Prostate gland (tissue), 2 donors: ENCODE data around the gene CLEC12A. TPM values are rescaled to one million over a fixed set of nuclear protein-coding genes. Genes with fewer than 3 reads are reported as not detected.
"Not testable (repeated sequence)": the region's sequence is repeated elsewhere in the genome, so short reads cannot be mapped to it uniquely, and the experiment has no call there.

Source experiments
- DNase-seq: peaks from one replicate; pipeline ENCODE4 v3.0.0-alpha.2; 2019; ENCODE audit warnings: low spot score
- H3K27ac ChIP-seq, 2 donors: fragments of 200-600 bp; sonication (generic); 2 replicates each; pipeline ENCODE4 v1.5.1; 2017 to 2019
- H3K27me3 ChIP-seq: fragments of 200-600 bp; sonication (generic); replicated peaks from 2 replicates; pipeline ENCODE4 v1.5.1; 2019; ENCODE audit not compliant: insufficient read depth
- H3K36me3 ChIP-seq, 2 donors: fragments of 200-600 bp; sonication (generic); 1 replicate in 1 of 2; 2 replicates in 1 of 2; pipeline versions ENCODE4 v1.5.1 to v1.8.1; 2017 to 2019
- H3K4me1 ChIP-seq: fragments of 200-600 bp; sonication (generic); replicated peaks from 2 replicates; pipeline ENCODE4 v1.5.1; 2019
- H3K4me3 ChIP-seq, 2 donors: fragments of 200-600 bp; sonication (generic); 2 replicates each; pipeline ENCODE4 v1.5.1; 2017 to 2019
- H3K9me3 ChIP-seq: fragments of 200-600 bp; sonication (generic); 2 replicates; pipeline ENCODE4 v1.5.1; 2017
- CTCF ChIP-seq, 4 experiments: fragments of 200-600 bp in 2 of 4; fragments of 450-650 bp in 2 of 4; sonication (generic) in 2 of 4; IDR thresholded peaks; 1 replicate in 3 of 4; 2 replicates in 1 of 4; pipeline ENCODE4 v1.5.1; 2016 to 2019; ENCODE audit warnings: antibody characterized with exemption in 4 of 4, mild to moderate bottlenecking in 2 of 4, moderate library complexity in 2 of 4
- POLR2A ChIP-seq: fragments of 450-650 bp; IDR thresholded peaks from one replicate; pipeline ENCODE4 v1.6.1; 2016; ENCODE audit warnings: antibody characterized with exemption, mild to moderate bottlenecking
- POLR2AphosphoS5 ChIP-seq: sonication (generic); formaldehyde crosslinking; IDR thresholded peaks from one replicate; pipeline ENCODE4 v1.6.1; 2017; ENCODE audit warnings: antibody characterized with exemption
- WGBS: methylation state at CpG from one replicate; pipeline ENCODE4 v1.1.5; 2018; 5-methylcytosine and 5-hydroxymethylcytosine counted together
- intact Hi-C: fragments of 100-400 bp; cut with DNase I; formaldehyde crosslinking; loops from one replicate; pipeline ENCODE4 v1.14.2; 2022
- total RNA-seq, 2 donors: library from RNA; depleted of rRNA; stranded (reverse); fragments of >200 nt; gene quantifications; one replicate each; pipeline ENCODE4 v1.1.0, GENCODE V29; 2016

CLEC12A gene
- total RNA-seq, 2 donors from 2014 or later: 0.18 TPM; not detected in 1

- Histone ChIP-seq H3K27me3 (no peaks in the 10 kb centered on the region), H3K9me3 (no peaks in the 10 kb centered on the region), H3K36me3 (no peaks in the 10 kb centered on the region), H3K27ac (no peak overlapping the region), H3K4me1 (no peaks in the 10 kb centered on the region), H3K4me3 (no peak overlapping the region)
- WGBS: 95% methylated on average over 3 of the region's 3 CpGs
- TF ChIP-seq POLR2A (no peak), CTCF (IDR thresholded peaks at IDR 0.05) (no peak), POLR2AphosphoS5 (no peak)
- DNase-seq: no peak
- intact Hi-C loops: no loop called here
Observed at GRCh38 chr12:9961106-9961505, 10.1 kb upstream of the CLEC12A start.

- Histone ChIP-seq H3K27me3 (no peaks in the 10 kb centered on the region), H3K9me3 (no peaks in the 10 kb centered on the region), H3K36me3 (no peaks in the 10 kb centered on the region), H3K4me3 (no peak overlapping the region), H3K4me1 (no peaks in the 10 kb centered on the region), H3K27ac (no peak overlapping the region)
- WGBS: 72% methylated on average over 3 of the region's 3 CpGs
- no peak for TF ChIP-seq POLR2A
- TF ChIP-seq CTCF (IDR thresholded peaks at IDR 0.05): no peak
- TF ChIP-seq POLR2AphosphoS5: no peak
- DNase-seq: no peak
- intact Hi-C loops: no loop called here
Observed at GRCh38 chr12:9961901-9962300, 9.3 kb upstream of the CLEC12A start.

GRCh38 chr12:9969673-9970072 lies 1.5 kb upstream of the CLEC12A start:
- H3K4me1 ChIP-seq: no peaks in the 10 kb centered on the region
- H3K9me3 ChIP-seq: no peaks in the 10 kb centered on the region
- intact Hi-C loops: no loop called here
- no peaks in the 10 kb centered on the region for H3K27me3 ChIP-seq
- no peaks in the 10 kb centered on the region for H3K36me3 ChIP-seq
- no peak overlapping the region for H3K4me3 ChIP-seq
- no peak for DNase-seq
- H3K27ac ChIP-seq: no peak overlapping the region
- TF ChIP-seq CTCF (IDR thresholded peaks at IDR 0.05): no peak
- no peak for TF ChIP-seq POLR2AphosphoS5
- TF ChIP-seq POLR2A: no peak
- 82% methylated on average over 2 of the region's 2 CpGs for WGBS

GRCh38 chr12:9973949-9974348 lies 2.7 kb downstream of the CLEC12A start:
- no peak overlapping the region for H3K4me3 ChIP-seq
- DNase-seq: no peak
- no peaks in the 10 kb centered on the region for H3K4me1 ChIP-seq
- no peak for TF ChIP-seq POLR2AphosphoS5
- TF ChIP-seq CTCF (IDR thresholded peaks at IDR 0.05): no peak
- no peak for TF ChIP-seq POLR2A
- 59% methylated on average over 1 of the region's 1 CpG for WGBS
- H3K27ac ChIP-seq: no peak overlapping the region
- no peaks in the 10 kb centered on the region for H3K27me3 ChIP-seq
- intact Hi-C loops: no loop called here
- no peaks in the 10 kb centered on the region for H3K36me3 ChIP-seq
- no peaks in the 10 kb centered on the region for H3K9me3 ChIP-seq

- H3K36me3 ChIP-seq, H3K27me3 ChIP-seq, H3K4me1 ChIP-seq, H3K4me3 ChIP-seq, DNase-seq, H3K9me3 ChIP-seq, H3K27ac ChIP-seq, intact Hi-C loops: not testable (repeated sequence)
- 96% methylated on average over 2 of the region's 2 CpGs for WGBS
Observed at GRCh38 chr12:9974731-9975130, 3.5 kb downstream of the CLEC12A start.
